GM13977 (cell line): ENCODE data around the gene TSPYL1.
A peak's percentile ranks its signal among the peaks of the same experiment; 100 is the strongest.

Source experiments
- DNase-seq: peaks from one replicate; pipeline ENCODE4 v3.0.0; 2012; ENCODE audit warnings: low spot score
- CTCF ChIP-seq: IDR thresholded peaks from 2 replicates; pipeline ENCODE4 v1.5.1; 2012; ENCODE audit warnings: mild to moderate bottlenecking, control low read depth; ENCODE audit not compliant: insufficient read depth; ENCODE audit errors: extremely low read depth, missing control alignments
- in situ Hi-C: fragments of 300-500 bp; cut with MboI; formaldehyde crosslinking; loops from one replicate; pipeline ENCODE4 v1.12.0; 2022; ENCODE audit warnings: low sequenced_read_pairs, low pct_unique_long_range_greater_than_20kb, mixed read lengths, inconsistent platforms; ENCODE audit not compliant: unreplicated experiment

The TSPYL1 gene

GRCh38 chr6:116253505-116254296 is 26.0 kb downstream of the TSPYL1 start, which contains the start of gene TSPYL4:
TSS of gene TSPYL4 (minus strand) at chr6:116254075. CDS start at chr6:116254008, 67 bp downstream.
- DNase-seq = peak; percentile 89
- no peak for TF ChIP-seq CTCF
- in situ Hi-C loops = no loop called here

GRCh38 chr6:116253188-116253504 is 26.6 kb downstream of the TSPYL1 start:
- TF ChIP-seq CTCF = no peak
- DNase-seq = no peak
- in situ Hi-C loops = no loop called here

- DNase-seq = no peak
- TF ChIP-seq CTCF = no peak
- in situ Hi-C loops = no loop called here
Observed at GRCh38 chr6:116251568-116252384, 28.0 kb downstream of the TSPYL1 start.

GRCh38 chr6:116248577-116248976 is 31.2 kb downstream of the TSPYL1 start:
- TF ChIP-seq CTCF = no peak
- in situ Hi-C loops = no loop called here
- no peak for DNase-seq

GRCh38 chr6:116247285-116247684 is 32.4 kb downstream of the TSPYL1 start:
- in situ Hi-C loops = no loop called here
- no peak for TF ChIP-seq CTCF
- no peak for DNase-seq

- no peak for DNase-seq
- no peak for TF ChIP-seq CTCF
- in situ Hi-C loops = no loop called here
Observed at GRCh38 chr6:116246089-116246488, 33.6 kb downstream of the TSPYL1 start.
